Endodermal cell (in vitro differentiated cells): Measurements from ENCODE around the gene ERC1. TPM values are rescaled to one million over a fixed set of nuclear protein-coding genes. Genes with fewer than 3 reads are reported as not detected.

Experiments used
- DNase-seq: peaks from one replicate; pipeline ENCODE4 v3.0.0-alpha.2; 2017
- H3K27ac ChIP-seq: 2 replicates; pipeline ENCODE4 v1.5.1; 2013; ENCODE audit warnings: mild to moderate bottlenecking, low read depth, low read length, moderate library complexity
- H3K27me3 ChIP-seq: 2 replicates; pipeline ENCODE4 v1.6.1; 2013; ENCODE audit warnings: mild to moderate bottlenecking, low read length, moderate library complexity; ENCODE audit not compliant: insufficient read depth, control insufficient read depth, poor library complexity, severe bottlenecking
- H3K36me3 ChIP-seq: 2 replicates; pipeline ENCODE4 v1.7.0; 2013; ENCODE audit warnings: mild to moderate bottlenecking, low read length, moderate library complexity; ENCODE audit not compliant: control insufficient read depth, insufficient read depth
- H3K4me1 ChIP-seq: one replicate; pipeline ENCODE4 v1.7.0; 2013; ENCODE audit warnings: low read length; ENCODE audit not compliant: control insufficient read depth, insufficient read depth
- H3K4me3 ChIP-seq: 2 replicates; pipeline ENCODE4 v1.5.1; 2013; ENCODE audit warnings: mild to moderate bottlenecking, low read length, moderate library complexity
- H3K9ac ChIP-seq: 2 replicates; pipeline ENCODE4 v1.6.1; 2013; ENCODE audit warnings: mild to moderate bottlenecking, low read length, moderate library complexity; ENCODE audit not compliant: poor library complexity, severe bottlenecking; ENCODE audit errors: extremely low read depth
- H3K9me3 ChIP-seq: 2 replicates; pipeline ENCODE4 v1.6.1; 2013; ENCODE audit warnings: mild to moderate bottlenecking, low read length, moderate library complexity; ENCODE audit not compliant: control insufficient read depth
- H3K27ac Mint-ChIP-seq: 2 replicates; pipeline ENCODE4 v1.8.0; 2020; ENCODE audit warnings: mixed read lengths
- H3K27me3 Mint-ChIP-seq: 2 replicates; pipeline ENCODE4 v1.8.0; 2021; ENCODE audit warnings: mild to moderate bottlenecking, mixed read lengths; ENCODE audit not compliant: insufficient read depth
- H3K36me3 Mint-ChIP-seq: 2 replicates; pipeline ENCODE4 v1.8.0; 2020; ENCODE audit warnings: low read depth, mixed read lengths
- H3K4me1 Mint-ChIP-seq: 2 replicates; pipeline ENCODE4 v1.8.0; 2020; ENCODE audit warnings: mixed read lengths
- H3K4me3 Mint-ChIP-seq: 2 replicates; pipeline ENCODE4 v1.8.0; 2020; ENCODE audit warnings: mild to moderate bottlenecking, moderate library complexity, mixed read lengths
- H3K9me3 Mint-ChIP-seq: 2 replicates; pipeline ENCODE4 v1.8.0; 2020; ENCODE audit warnings: mild to moderate bottlenecking, mixed read lengths
- WGBS, 2 experiments: methylation state at CpG; one replicate each; pipeline versions ENCODE4 v1.1.5 to v1.1.7; 2013; ENCODE audit warnings: missing lambda C conversion rate in 2 of 2, mixed read lengths in 1 of 2; ENCODE audit not compliant: insufficient coverage in 1 of 2, insufficient read length in 1 of 2; 5-methylcytosine and 5-hydroxymethylcytosine counted together
- total RNA-seq, 2 donors: library from RNA; stranded (reverse); fragmentation: NEBNext Ultra II Directional in 1 of 2; extraction: Animal tissue kit (Norgen Biotek cat#: 25700) in 1 of 2; gene quantifications; 2 replicates in 1 of 2; 3 replicates in 1 of 2; pipeline ENCODE4 v1.2.1, GENCODE V29; 2021
- TF ChIP-seq, protein P1 (sequence below): fragments of 200-600 bp; sonication (generic); conservative IDR thresholded peaks from 2 replicates; pipeline ENCODE4 v1.5.0; 2021; ENCODE audit warnings: antibody characterized with exemption, mild to moderate bottlenecking

The ERC1 gene
- total RNA-seq, 2 donors from 2014 or later: 60.6 to 159 TPM

DNA sequence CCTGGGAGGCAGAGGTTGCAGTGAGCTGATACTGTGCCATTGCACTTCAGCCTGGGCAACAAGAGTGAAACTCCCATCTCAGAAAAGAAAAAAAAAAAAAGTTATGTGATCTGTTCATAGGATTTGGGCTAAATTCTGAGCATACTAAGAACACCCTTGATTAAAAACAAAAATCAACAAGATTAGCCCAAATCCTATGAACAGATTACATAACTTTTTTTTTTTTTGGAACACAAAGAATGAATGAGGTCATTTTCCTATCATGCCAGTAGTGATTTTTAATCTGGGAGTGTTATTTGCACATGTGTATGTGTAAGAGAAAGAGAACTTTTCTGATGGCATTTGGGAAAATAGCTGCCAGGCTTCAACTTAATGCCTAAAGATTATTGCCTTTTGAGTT is 208.7 kb downstream of the ERC1 start:
- no peaks in the 10 kb centered on the region for H3K4me1 Mint-ChIP-seq
- peaks cover 28% of the 10 kb centered on the region for H3K9me3 ChIP-seq
- no peaks in the 10 kb centered on the region for H3K27me3 ChIP-seq
- H3K9me3 Mint-ChIP-seq: peaks cover 35% of the 10 kb centered on the region
- TF ChIP-seq, protein P1, sequence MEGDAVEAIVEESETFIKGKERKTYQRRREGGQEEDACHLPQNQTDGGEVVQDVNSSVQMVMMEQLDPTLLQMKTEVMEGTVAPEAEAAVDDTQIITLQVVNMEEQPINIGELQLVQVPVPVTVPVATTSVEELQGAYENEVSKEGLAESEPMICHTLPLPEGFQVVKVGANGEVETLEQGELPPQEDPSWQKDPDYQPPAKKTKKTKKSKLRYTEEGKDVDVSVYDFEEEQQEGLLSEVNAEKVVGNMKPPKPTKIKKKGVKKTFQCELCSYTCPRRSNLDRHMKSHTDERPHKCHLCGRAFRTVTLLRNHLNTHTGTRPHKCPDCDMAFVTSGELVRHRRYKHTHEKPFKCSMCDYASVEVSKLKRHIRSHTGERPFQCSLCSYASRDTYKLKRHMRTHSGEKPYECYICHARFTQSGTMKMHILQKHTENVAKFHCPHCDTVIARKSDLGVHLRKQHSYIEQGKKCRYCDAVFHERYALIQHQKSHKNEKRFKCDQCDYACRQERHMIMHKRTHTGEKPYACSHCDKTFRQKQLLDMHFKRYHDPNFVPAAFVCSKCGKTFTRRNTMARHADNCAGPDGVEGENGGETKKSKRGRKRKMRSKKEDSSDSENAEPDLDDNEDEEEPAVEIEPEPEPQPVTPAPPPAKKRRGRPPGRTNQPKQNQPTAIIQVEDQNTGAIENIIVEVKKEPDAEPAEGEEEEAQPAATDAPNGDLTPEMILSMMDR: no peak
- H3K27ac Mint-ChIP-seq: no peak overlapping the region
- no peak overlapping the region for H3K27ac ChIP-seq
- no peak overlapping the region for H3K9ac ChIP-seq
- H3K4me1 ChIP-seq: no peaks in the 10 kb centered on the region
- peaks cover 27% of the 10 kb centered on the region for H3K36me3 ChIP-seq
- no peak overlapping the region for H3K4me3 ChIP-seq
- no peak for DNase-seq
- peaks cover 55% of the 10 kb centered on the region for H3K36me3 Mint-ChIP-seq
- no peak overlapping the region for H3K4me3 Mint-ChIP-seq
- no peaks in the 10 kb centered on the region for H3K27me3 Mint-ChIP-seq

DNA sequence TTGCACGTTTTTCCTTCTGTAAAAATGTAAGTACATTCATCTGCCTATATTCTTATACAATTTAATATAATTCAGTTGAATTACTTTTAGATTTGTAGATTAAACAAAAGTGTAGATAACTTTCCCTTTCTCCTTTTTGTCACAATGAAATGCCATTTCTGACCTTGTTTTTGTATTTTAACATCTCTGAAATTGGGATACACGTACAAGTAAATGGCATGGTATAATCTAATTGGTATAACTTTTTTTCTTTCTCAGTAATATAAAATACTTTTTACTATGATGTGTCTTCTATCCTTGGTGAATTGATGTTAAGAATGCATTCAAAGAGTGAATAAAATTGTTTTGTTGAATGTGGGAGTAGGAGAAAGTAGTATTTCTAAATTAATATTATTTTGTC is 210.0 kb downstream of the ERC1 start:
- Mint-ChIP-seq H3K36me3 (peaks cover 42% of the 10 kb centered on the region), H3K27ac (no peak overlapping the region), H3K4me3 (no peak overlapping the region), H3K9me3 (peaks cover 26% of the 10 kb centered on the region), H3K27me3 (no peaks in the 10 kb centered on the region), H3K4me1 (no peaks in the 10 kb centered on the region)
- Histone ChIP-seq H3K4me1 (no peaks in the 10 kb centered on the region), H3K9me3 (peaks cover 20% of the 10 kb centered on the region), H3K36me3 (peaks cover 21% of the 10 kb centered on the region), H3K4me3 (no peak overlapping the region), H3K9ac (no peak overlapping the region), H3K27me3 (no peaks in the 10 kb centered on the region), H3K27ac (no peak overlapping the region)
- TF ChIP-seq, protein P1: no peak
- DNase-seq: no peak
- 80% methylated on average over 1 of the region's 2 CpGs; no CpG with 5 or more reads in 1 of the 2 experiments for WGBS, 2 experiments

DNA sequence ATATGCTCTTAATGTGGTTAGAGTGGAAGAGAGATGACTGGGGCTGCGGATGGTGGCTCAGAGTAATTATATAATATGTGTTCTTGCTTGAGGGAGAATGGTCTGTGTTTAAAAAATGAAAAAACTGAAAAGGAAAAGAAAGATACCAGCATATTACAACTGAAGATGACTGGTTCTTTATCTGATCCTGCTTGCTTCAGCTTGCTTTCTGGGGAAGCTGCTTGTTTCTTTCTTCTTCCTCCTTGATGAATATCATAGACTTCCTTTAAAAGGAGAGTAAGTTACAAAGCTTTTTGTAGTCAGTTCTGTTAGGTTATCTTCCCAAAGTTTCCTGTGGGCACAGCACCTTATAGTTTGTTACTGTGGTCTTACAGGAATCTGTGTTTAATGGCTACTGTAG is 210.9 kb downstream of the ERC1 start:
- H3K4me1 ChIP-seq: no peaks in the 10 kb centered on the region
- Mint-ChIP-seq H3K9me3 (peaks cover 25% of the 10 kb centered on the region), H3K27me3 (no peaks in the 10 kb centered on the region), H3K4me1 (no peaks in the 10 kb centered on the region), H3K27ac (no peak overlapping the region), H3K4me3 (no peak overlapping the region), H3K36me3 (peaks cover 34% of the 10 kb centered on the region)
- TF ChIP-seq, protein P1: no peak
- no peak overlapping the region for H3K4me3 ChIP-seq
- H3K27ac ChIP-seq: no peak overlapping the region
- peaks cover 19% of the 10 kb centered on the region for H3K36me3 ChIP-seq
- peaks cover 20% of the 10 kb centered on the region for H3K9me3 ChIP-seq
- no peak overlapping the region for H3K9ac ChIP-seq
- DNase-seq: no peak
- WGBS, 2 experiments: 93 to 100% methylated on average over 1 of the region's 1 CpG
- no peaks in the 10 kb centered on the region for H3K27me3 ChIP-seq
